Activated T-helper 1 cell treated with anti-CD3 and anti-CD28 coated beads, Interleukin-12 subunit alpha, Interleukin-12 subunit beta, Interleukin-2, Interleukin-4 antibody, amounts not matched to agents 30 ng/mL and 10 ng/mL and 1 ng/mL, durations not matched to agents 14 hours and 24 hours and 36 hours (primary cell): ENCODE measurements around the gene RUFY3. TPM values are rescaled to one million over a fixed set of nuclear protein-coding genes. Genes with fewer than 3 reads are reported as not detected.

Experiments used
- DNase-seq: peaks from one replicate; pipeline ENCODE4 v3.0.0; 2021; ENCODE audit warnings: low spot score
- H3K27ac Mint-ChIP-seq: one replicate; pipeline ENCODE4 v1.8.0; 2021; ENCODE audit warnings: mild to moderate bottlenecking, mixed read lengths
- H3K27me3 Mint-ChIP-seq: one replicate; pipeline ENCODE4 v1.8.0; 2022; ENCODE audit warnings: mild to moderate bottlenecking, moderate library complexity, mixed read lengths; ENCODE audit not compliant: insufficient read depth
- H3K36me3 Mint-ChIP-seq: one replicate; pipeline ENCODE4 v1.8.0; 2021; ENCODE audit warnings: low read depth, mixed read lengths
- H3K4me1 Mint-ChIP-seq: one replicate; pipeline ENCODE4 v1.8.0; 2021; ENCODE audit warnings: low read depth, mixed read lengths
- H3K4me3 Mint-ChIP-seq: one replicate; pipeline ENCODE4 v1.8.0; 2021; ENCODE audit warnings: mild to moderate bottlenecking, moderate library complexity, mixed read lengths
- H3K9me3 Mint-ChIP-seq: one replicate; pipeline ENCODE4 v1.8.0; 2021; ENCODE audit warnings: mixed read lengths
- intact Hi-C: fragments of 100-400 bp; cut with micrococcal nuclease; formaldehyde crosslinking; loops from one replicate; pipeline ENCODE4 v1.15.1; 2024
- total RNA-seq: library from RNA; stranded (reverse); gene quantifications from 2 replicates; pipeline ENCODE4 v1.2.3, GENCODE V29; 2022

RUFY3 gene
- total RNA-seq, 1 donor from 2014 or later: 12.5 TPM

DNA sequence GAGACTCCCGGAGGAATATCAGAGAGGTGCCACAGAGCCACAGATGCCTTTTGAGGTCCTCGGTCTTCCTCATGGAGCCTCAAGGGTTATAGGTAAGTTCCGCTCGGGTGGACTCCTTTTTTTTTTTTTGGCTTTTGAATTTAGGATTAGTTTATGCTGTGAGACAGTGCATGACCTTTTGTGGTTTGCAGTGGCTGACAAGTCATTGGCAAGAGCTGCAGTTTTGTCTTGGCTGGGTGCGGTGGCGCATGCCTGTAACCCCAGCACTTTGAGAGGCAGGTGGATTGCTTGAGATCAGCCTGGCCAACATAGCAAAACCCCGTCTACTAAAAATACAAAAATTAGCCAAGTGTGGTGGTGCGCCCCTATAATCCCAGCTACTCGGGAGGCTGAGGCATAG is 122.4 kb downstream of the RUFY3 start:
- intact Hi-C loops: loop anchor here (10.0 kb wide), 1 partner anchor 219 kb away; the partner anchor contains the start of gene ENAM
- Mint-ChIP-seq H3K27ac (no peak overlapping the region), H3K4me3 (peak overlapping the region; percentile 22), H3K9me3 (no peaks in the 10 kb centered on the region), H3K36me3 (no peaks in the 10 kb centered on the region), H3K27me3 (no peaks in the 10 kb centered on the region), H3K4me1 (peaks cover 12% of the 10 kb centered on the region)
- no peak for DNase-seq

DNA sequence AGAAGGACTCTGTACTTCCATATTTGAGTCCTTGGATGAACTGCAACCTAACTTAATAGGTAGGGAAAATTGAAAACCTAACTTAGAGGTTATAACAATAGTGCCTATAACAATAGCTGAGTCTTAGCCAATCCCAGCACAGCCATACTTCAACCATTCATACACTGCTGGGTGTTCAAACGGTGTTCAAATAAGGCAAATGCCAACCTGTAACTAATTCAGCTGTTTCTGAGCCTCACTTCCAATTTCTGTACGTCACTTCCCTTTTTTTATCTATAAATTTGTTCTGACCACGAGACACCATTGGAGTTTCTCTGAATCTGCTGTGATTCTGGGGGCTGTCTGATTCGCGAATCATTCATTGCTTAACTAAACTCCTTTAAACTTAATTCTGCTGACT is 127.5 kb downstream of the RUFY3 start:
- Mint-ChIP-seq H3K9me3 (no peaks in the 10 kb centered on the region), H3K27me3 (no peaks in the 10 kb centered on the region), H3K27ac (no peak overlapping the region), H3K4me1 (no peaks in the 10 kb centered on the region), H3K4me3 (no peak overlapping the region), H3K36me3 (peaks cover 4% of the 10 kb centered on the region)
- intact Hi-C loops: loop anchor here (10.0 kb wide), 1 partner anchor 224 kb away; the partner anchor contains the start of gene ENAM
- DNase-seq: no peak

DNA sequence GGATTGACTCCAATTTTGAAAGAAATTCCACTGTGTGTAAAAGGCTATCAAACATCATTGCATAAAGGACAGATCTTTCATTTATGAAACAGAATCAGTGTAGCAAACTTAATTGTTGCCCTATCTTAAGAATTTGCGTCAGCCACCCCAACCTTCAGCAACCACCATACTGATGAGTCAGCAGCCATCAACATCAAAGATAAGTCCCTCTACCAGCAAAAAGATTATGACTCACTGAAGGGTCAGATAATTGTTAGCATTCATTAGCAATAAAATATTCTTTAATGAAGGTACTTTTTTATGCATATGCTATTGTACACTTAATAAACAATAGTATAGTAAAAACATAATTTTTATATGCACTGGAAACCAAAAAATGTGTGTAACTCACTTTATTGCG is 133.7 kb downstream of the RUFY3 start:
- H3K4me1 Mint-ChIP-seq: no peaks in the 10 kb centered on the region
- no peaks in the 10 kb centered on the region for H3K27me3 Mint-ChIP-seq
- no peak overlapping the region for H3K4me3 Mint-ChIP-seq
- no peak for DNase-seq
- H3K9me3 Mint-ChIP-seq: no peaks in the 10 kb centered on the region
- no peak overlapping the region for H3K27ac Mint-ChIP-seq
- intact Hi-C loops: no loop called here
- peaks cover 2% of the 10 kb centered on the region for H3K36me3 Mint-ChIP-seq

Other genes starting within 250 kb of the RUFY3 start
- not detected in 2 replicates for gene MUC7, start 249.8 kb upstream of the RUFY3 start, total RNA-seq
- gene AMTN, start 203.4 kb upstream of the RUFY3 start, total RNA-seq: not detected in 2 replicates
- gene AMBN, start 129.7 kb upstream of the RUFY3 start, total RNA-seq: not detected in 2 replicates
- not detected in 2 replicates for gene ENAM, start 93.2 kb upstream of the RUFY3 start, total RNA-seq
- gene JCHAIN, start 55.5 kb upstream of the RUFY3 start, total RNA-seq: not detected in 2 replicates
- 51.5 and 52.8 TPM in 2 replicates for gene UTP3, start 33.4 kb upstream of the RUFY3 start, total RNA-seq
- gene GRSF1, start 117.9 kb downstream of the RUFY3 start, total RNA-seq: 124 and 133 TPM in 2 replicates
- gene MOB1B, start 180.4 kb downstream of the RUFY3 start, total RNA-seq: 22.1 and 23.1 TPM in 2 replicates